Stomach (tissue), 9 donors: Measurements from ENCODE around the gene SLC4A1AP. TPM values are rescaled to one million over a fixed set of nuclear protein-coding genes. Genes with fewer than 3 reads are reported as not detected.

Source experiments
- DNase-seq, 2 donors: peaks; one replicate each; pipeline versions ENCODE4 v3.0.0 to v3.0.0-alpha.2; 2013 to 2019
- H3K27ac ChIP-seq, 5 donors: fragments of 200-600 bp in 4 of 5; sonication (generic) in 4 of 5; one replicate each; pipeline ENCODE4 v1.5.1; 2013 to 2019; ENCODE audit warnings: mild to moderate bottlenecking in 1 of 5, moderate library complexity in 1 of 5
- H3K27me3 ChIP-seq, 3 donors: fragments of 200-600 bp; sonication (generic); one replicate each; pipeline ENCODE4 v1.5.1; 2017 to 2019; ENCODE audit warnings: mixed run types in 1 of 3
- H3K36me3 ChIP-seq, 4 donors: fragments of 200-600 bp; sonication (generic); 1 replicate in 3 of 4; 2 replicates in 1 of 4; pipeline ENCODE4 v1.5.1; 2016 to 2019
- H3K4me1 ChIP-seq, 4 donors: fragments of 200-600 bp; sonication (generic); one replicate each; pipeline ENCODE4 v1.5.1; 2016 to 2019
- H3K4me3 ChIP-seq, 4 donors: fragments of 200-600 bp; sonication (generic) in 3 of 4; one replicate each; pipeline ENCODE4 v1.5.1; 2016 to 2019; ENCODE audit warnings: mild to moderate bottlenecking in 1 of 4
- H3K9me3 ChIP-seq, 4 donors: fragments of 200-600 bp; sonication (generic); one replicate each; pipeline ENCODE4 v1.5.1; 2016 to 2019
- EP300 ChIP-seq: sonication (generic); formaldehyde crosslinking; IDR thresholded peaks from one replicate; pipeline ENCODE4 v1.6.1; 2017; ENCODE audit warnings: antibody characterized with exemption
- POLR2A ChIP-seq, 4 donors: fragments of 450-650 bp; IDR thresholded peaks; one replicate each; pipeline ENCODE4 v1.6.1; 2016; ENCODE audit warnings: antibody characterized with exemption in 4 of 4, control low read depth in 2 of 4, mild to moderate bottlenecking in 1 of 4, moderate library complexity in 1 of 4
- POLR2AphosphoS5 ChIP-seq, 3 donors: sonication (generic); formaldehyde crosslinking; IDR thresholded peaks; one replicate each; pipeline ENCODE4 v1.6.1; 2016; ENCODE audit warnings: antibody characterized with exemption in 3 of 3
- WGBS, 5 donors: extraction: QIAGEN DNeasy Blood & Tissue Kit in 3 of 5; methylation state at CpG; one replicate each; pipeline versions ENCODE4 v1.1.5 to v1.1.7; 2013 to 2018; 5-methylcytosine and 5-hydroxymethylcytosine counted together
- intact Hi-C: fragments of 100-400 bp; cut with DNase I; formaldehyde crosslinking; loops from one replicate; pipeline ENCODE4 v1.15.1; 2023; ENCODE audit warnings: low total_unique reads
- polyA plus RNA-seq, 3 donors: library from polyadenylated mRNA; stranded (reverse); fragments of 200-250 nt; gene quantifications; one replicate each; pipeline ENCODE4 v1.2.3, GENCODE V29; 2013
- total RNA-seq, 5 donors: library from RNA; depleted of rRNA; stranded (reverse); fragments of >200 nt; gene quantifications; one replicate each; pipeline versions ENCODE4 v1.1.0 to v1.2.3, GENCODE V29; 2014 to 2016
- TF ChIP-seq, protein P1 (sequence below), 7 experiments: fragments of 450-650 bp in 4 of 7; fragments of 200-600 bp in 3 of 7; sonication (generic) in 3 of 7; IDR thresholded peaks; one replicate each; pipeline ENCODE4 v1.5.1; 2016 to 2019; ENCODE audit warnings: antibody characterized with exemption in 7 of 7, control low read depth in 2 of 7, mild to moderate bottlenecking in 1 of 7
- donor health status: healthy with polysubstance abuse.
- donor health status: Bipolar disorder and iron deficiency.
- donor health status: healthy.

The SLC4A1AP gene
- total and polyA plus RNA-seq, 8 donors: 11.2 to 58.9 (median 26.0) TPM

DNA sequence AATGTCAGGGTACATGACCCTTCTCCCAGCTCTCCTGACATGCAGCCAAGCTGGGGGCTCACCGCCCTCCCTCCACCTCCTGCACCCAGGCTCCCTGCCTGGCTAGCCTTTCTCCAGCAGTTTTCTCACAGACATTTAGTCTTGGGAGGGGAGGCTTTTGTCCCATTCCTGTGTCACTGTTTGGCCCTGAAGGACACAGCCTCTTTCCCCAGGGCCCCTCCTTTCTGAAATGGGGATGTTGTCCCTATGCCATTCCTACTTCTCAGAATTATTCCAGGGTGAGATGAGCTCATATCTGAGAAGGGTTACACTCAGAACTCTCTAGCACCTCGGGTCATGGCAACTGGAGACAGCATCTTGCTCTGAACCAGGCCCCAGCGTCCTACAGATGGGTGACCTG is 60.5 kb downstream of the SLC4A1AP start:
- WGBS, 5 donors: 69 to 84% (median 82%) methylated on average over 3 of the region's 3 CpGs
- H3K36me3 ChIP-seq: no peaks in the 10 kb centered on the region

DNA sequence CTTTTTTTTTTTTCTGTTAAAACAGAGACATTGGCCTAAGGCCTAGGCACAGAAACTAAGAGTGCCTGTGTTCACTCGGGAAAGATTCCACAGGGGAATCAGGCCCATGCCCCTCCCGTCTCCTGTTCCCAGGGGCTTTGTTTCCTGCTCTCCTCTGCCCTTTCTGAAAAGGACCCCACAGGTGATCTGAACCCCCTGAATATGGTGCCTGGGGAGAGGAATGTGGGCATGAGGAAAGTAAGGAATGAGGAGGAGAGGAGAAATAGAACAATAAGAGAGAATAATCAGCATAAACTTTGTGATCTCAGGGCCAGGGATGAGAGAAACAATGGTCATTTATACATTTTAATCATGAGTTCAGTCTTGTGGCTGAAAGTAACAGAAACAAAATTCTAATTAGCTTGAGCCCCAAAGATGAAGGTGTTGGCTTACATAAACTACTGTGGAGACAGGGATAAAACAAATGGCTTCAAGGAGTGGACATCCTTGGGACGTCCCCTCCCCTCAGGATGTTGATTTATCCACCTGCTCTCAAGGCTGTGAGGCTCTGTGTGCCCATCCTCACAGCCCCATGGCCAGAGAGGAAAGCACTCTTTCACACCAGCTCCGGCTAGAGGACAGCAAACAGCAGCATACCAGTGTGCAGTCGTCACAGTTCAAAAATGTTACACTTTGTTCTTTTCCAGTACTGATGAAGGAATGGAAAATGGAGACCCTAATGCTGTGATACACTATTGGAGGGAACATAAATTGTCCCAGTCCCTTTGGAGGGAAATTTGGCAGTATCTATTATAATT is 61.4 kb downstream of the SLC4A1AP start:
- TF ChIP-seq EP300: peak; percentile 17
- TF ChIP-seq POLR2AphosphoS5 (IDR thresholded peaks at IDR 0.05): peak; percentile 56 to 75 (median 65)
- TF ChIP-seq, protein P1, sequence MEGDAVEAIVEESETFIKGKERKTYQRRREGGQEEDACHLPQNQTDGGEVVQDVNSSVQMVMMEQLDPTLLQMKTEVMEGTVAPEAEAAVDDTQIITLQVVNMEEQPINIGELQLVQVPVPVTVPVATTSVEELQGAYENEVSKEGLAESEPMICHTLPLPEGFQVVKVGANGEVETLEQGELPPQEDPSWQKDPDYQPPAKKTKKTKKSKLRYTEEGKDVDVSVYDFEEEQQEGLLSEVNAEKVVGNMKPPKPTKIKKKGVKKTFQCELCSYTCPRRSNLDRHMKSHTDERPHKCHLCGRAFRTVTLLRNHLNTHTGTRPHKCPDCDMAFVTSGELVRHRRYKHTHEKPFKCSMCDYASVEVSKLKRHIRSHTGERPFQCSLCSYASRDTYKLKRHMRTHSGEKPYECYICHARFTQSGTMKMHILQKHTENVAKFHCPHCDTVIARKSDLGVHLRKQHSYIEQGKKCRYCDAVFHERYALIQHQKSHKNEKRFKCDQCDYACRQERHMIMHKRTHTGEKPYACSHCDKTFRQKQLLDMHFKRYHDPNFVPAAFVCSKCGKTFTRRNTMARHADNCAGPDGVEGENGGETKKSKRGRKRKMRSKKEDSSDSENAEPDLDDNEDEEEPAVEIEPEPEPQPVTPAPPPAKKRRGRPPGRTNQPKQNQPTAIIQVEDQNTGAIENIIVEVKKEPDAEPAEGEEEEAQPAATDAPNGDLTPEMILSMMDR (IDR thresholded peaks at IDR 0.05): no peak
- Histone ChIP-seq H3K4me1 (peaks cover 9 to 39% (median 19%) of the 10 kb centered on the region in 4 donors), H3K9me3 (no peaks in the 10 kb centered on the region), H3K4me3 (no peak overlapping the region), H3K27ac (peak overlapping the region in 4 of 5 donors; percentile 67 to 78 (median 74)), H3K27me3 (no peaks in the 10 kb centered on the region), H3K36me3 (no peaks in the 10 kb centered on the region)
- WGBS, 5 donors: 48 to 79% (median 74%) methylated on average over 5 of the region's 5 CpGs
- DNase-seq: peak in 1 of 2 donors; percentile 63
- intact Hi-C loops: no loop called here

More for the DNA sequence above, 60.5 kb downstream of the SLC4A1AP start:
- no peak for DNase-seq
- no peaks in the 10 kb centered on the region for H3K27me3 ChIP-seq
- no peak overlapping the region for H3K4me3 ChIP-seq
- peak overlapping the region in 4 of 5 donors; percentile 67 to 78 (median 74) for H3K27ac ChIP-seq
- intact Hi-C loops: no loop called here
- H3K4me1 ChIP-seq: peaks cover 9 to 34% (median 12%) of the 10 kb centered on the region in 4 donors
- TF ChIP-seq POLR2A (IDR thresholded peaks at IDR 0.05) (no peak), EP300 (no peak), POLR2AphosphoS5 (IDR thresholded peaks at IDR 0.05) (no peak)
- TF ChIP-seq, protein P1 (IDR thresholded peaks at IDR 0.05): no peak
- no peaks in the 10 kb centered on the region for H3K9me3 ChIP-seq

DNA sequence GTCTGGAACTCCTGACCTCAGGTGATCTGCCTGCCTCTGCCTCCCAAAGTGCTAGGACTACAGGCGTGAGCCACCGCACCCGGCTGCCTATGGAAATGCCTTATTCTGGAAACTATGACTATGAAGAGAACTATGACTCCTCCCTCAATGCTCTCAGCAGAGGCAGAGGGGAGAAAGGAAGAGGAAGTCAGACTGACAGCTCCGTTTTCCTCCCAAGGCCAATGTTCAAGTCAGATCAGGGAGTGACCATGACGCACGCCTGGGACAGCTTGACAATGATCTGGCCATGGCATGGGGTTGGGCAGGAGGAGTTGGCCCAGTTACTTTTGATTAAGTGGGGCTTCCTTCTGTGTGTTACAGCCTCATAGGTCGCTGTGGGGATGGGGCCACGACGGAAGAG is 63.6 kb downstream of the SLC4A1AP start:
- no peak for DNase-seq
- peaks cover 9 to 41% (median 22%) of the 10 kb centered on the region in 4 donors for H3K4me1 ChIP-seq
- peak in 2 of 3 donors; percentile 18 to 28 for TF ChIP-seq POLR2AphosphoS5 (IDR thresholded peaks at IDR 0.05)
- TF ChIP-seq, protein P1 (IDR thresholded peaks at IDR 0.05): no peak
- 78 to 92% (median 87%) methylated on average over 9 of the region's 9 CpGs for WGBS, 5 donors
- peak overlapping the region in 1 of 5 donors; percentile 15 for H3K27ac ChIP-seq
- no peaks in the 10 kb centered on the region for H3K27me3 ChIP-seq
- intact Hi-C loops: no loop called here
- no peak overlapping the region for H3K4me3 ChIP-seq
- no peaks in the 10 kb centered on the region for H3K36me3 ChIP-seq
- no peaks in the 10 kb centered on the region for H3K9me3 ChIP-seq

DNA sequence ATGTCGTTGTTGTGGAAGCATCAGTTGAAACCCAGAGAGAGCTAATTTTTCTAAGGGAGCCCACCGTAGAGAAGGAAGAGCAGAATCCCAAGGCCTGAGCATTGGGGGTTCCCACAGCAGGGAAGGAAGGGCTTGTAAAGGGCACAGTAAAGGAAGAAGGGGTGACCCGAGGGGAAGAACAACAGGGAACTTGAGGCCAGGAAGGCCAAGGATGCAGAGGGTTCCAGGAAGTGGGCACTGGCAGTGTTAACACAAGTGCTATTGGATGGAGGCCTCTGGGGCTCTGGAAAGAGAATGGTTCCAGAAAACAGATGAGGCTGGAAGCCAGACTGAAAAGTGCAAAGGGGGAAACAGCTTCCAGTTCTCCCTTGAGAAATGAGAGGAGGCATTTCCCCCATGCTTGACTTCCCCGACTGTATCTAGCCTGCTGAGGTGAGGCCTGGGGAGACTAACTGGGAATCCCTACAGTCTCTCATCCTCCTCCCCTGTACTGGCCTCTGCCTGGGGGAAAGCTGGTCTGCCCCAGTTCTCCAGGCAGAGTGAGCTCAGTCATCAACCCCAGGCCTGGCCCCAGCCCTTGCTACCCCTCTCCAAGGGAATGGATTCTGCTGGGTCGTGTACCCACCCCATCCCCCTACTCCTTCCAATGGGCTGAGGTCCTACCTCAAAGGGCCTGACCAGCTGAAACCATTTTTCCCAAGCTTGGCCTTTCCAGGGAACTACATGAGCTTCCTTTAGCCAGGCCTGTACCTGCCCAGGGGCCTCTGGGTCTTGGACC is 64.6 kb downstream of the SLC4A1AP start:
- Histone ChIP-seq H3K27ac (peak overlapping the region in 4 of 5 donors; percentile 26 to 81 (median 43)), H3K36me3 (no peaks in the 10 kb centered on the region), H3K4me1 (peaks cover 9 to 38% (median 19%) of the 10 kb centered on the region in 4 donors), H3K27me3 (no peaks in the 10 kb centered on the region), H3K9me3 (no peaks in the 10 kb centered on the region), H3K4me3 (no peak overlapping the region)
- DNase-seq: no peak
- intact Hi-C loops: no loop called here
- TF ChIP-seq POLR2AphosphoS5 (IDR thresholded peaks at IDR 0.05): no peak
- no peak for TF ChIP-seq POLR2A (IDR thresholded peaks at IDR 0.05)
- TF ChIP-seq, protein P1 (IDR thresholded peaks at IDR 0.05): no peak
- TF ChIP-seq EP300: no peak
- 67 to 87% (median 84%) methylated on average over 5 of the region's 5 CpGs for WGBS, 5 donors
